ENCODE measurements around the gene SLAIN1.

DNA sequence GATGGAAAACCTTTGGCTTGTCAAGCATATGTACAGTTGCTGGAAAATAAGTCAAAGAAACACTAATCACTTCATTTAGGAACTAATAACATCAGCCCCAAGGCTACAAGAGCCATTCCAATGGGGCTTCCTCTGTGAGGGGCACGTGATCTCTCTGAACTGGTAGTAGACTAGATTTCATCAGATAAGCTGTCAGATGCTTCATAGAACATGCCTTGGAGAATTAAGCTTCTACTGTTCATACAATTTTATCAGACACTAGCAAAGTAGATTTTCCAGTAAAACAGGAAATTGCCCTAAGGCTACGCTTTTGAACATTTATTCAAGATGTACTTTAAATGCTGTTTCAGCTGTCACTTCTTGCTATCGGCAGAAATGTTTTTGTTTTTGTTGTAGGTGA lies 113.4 kb downstream of the SLAIN1 start:
- TF ChIP-seq, protein P1, sequence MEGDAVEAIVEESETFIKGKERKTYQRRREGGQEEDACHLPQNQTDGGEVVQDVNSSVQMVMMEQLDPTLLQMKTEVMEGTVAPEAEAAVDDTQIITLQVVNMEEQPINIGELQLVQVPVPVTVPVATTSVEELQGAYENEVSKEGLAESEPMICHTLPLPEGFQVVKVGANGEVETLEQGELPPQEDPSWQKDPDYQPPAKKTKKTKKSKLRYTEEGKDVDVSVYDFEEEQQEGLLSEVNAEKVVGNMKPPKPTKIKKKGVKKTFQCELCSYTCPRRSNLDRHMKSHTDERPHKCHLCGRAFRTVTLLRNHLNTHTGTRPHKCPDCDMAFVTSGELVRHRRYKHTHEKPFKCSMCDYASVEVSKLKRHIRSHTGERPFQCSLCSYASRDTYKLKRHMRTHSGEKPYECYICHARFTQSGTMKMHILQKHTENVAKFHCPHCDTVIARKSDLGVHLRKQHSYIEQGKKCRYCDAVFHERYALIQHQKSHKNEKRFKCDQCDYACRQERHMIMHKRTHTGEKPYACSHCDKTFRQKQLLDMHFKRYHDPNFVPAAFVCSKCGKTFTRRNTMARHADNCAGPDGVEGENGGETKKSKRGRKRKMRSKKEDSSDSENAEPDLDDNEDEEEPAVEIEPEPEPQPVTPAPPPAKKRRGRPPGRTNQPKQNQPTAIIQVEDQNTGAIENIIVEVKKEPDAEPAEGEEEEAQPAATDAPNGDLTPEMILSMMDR (conservative IDR thresholded peaks at IDR 0.05; ENCODE audit: low read length), result no peak
- TF ChIP-seq EZH2phosphoT487 (IDR thresholded peaks at IDR 0.05; ENCODE audit: borderline replicate concordance, low read depth, low read length), result no peak

Measured in OCI-LY7 (cell line).